ENCODE data around the gene DYDC2. TPM values are rescaled to one million over a fixed set of nuclear protein-coding genes. Genes with fewer than 3 reads are reported as not detected.
A peak's percentile ranks its signal among the peaks of the same experiment; 100 is the strongest.

Gene DYDC2
- total and polyA plus RNA-seq, 2 experiments from 2014 or later = 8.1 to 9.0 TPM

DNA sequence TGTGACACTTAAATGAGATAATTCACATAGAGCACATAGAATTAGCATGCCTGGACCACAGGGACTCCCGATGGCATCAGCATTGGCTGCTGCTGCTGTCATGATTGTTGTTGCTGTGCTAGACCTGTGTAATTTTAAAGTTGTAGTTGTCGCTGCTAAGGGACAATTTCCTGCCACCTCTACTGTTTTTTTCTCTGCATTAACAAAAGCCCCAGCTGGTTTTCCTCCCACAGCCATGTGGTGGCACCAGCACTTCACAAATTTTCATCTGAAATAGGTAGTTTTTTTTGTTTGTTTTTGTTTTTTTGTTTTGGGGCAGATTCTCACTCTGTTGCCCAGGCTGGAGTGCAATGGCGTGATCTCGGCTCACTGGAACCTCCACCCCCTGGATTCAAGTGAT lies 26.4 kb downstream of the DYDC2 start:
- Histone ChIP-seq H3K27ac (ENCODE audit: low read depth) (no peak overlapping the region), H3K4me3 (no peak overlapping the region), H3F3A (replicated peaks; ENCODE audit: low read depth) (no peaks in the 10 kb centered on the region), H3K4me2 (no peak overlapping the region), H3K9me2 (ENCODE audit: insufficient read depth) (no peaks in the 10 kb centered on the region), H4K20me1 (replicated peaks; ENCODE audit: insufficient read depth) (no peaks in the 10 kb centered on the region), H3K4me1 (ENCODE audit: insufficient read depth) (no peaks in the 10 kb centered on the region), H3K79me2 (replicated peaks; ENCODE audit: insufficient read depth) (no peaks in the 10 kb centered on the region), H3K27me3 (ENCODE audit: insufficient read depth) (no peaks in the 10 kb centered on the region), H3K36me3 (ENCODE audit: insufficient read depth) (no peaks in the 10 kb centered on the region), H2AFZ (no peak overlapping the region)
- Mint-ChIP-seq H3K27me3 (ENCODE audit: insufficient read depth, low read depth, poor library complexity) (peaks cover 2% of the 10 kb centered on the region), H3K9me3 (no peaks in the 10 kb centered on the region), H3K27ac (no peak overlapping the region; the same call in 1 of the 2 replicates), H3K36me3 (ENCODE audit: low read depth) (no peaks in the 10 kb centered on the region), H3K4me1 (peaks cover 5% of the 10 kb centered on the region; the same call in 2 of the 3 replicates), H3K4me3 (no peak overlapping the region)
- ATAC-seq (peak; percentile 52; the same call in 2 of the 3 replicates), DNase-seq (ENCODE audit: low spot score) (peak; percentile 84)
- TF ChIP-seq ZNF462 (CRISPR knock-in tag; IDR thresholded peaks at IDR 0.05) = no peak
- no peak for TF ChIP-seq NANOG (IDR thresholded peaks at IDR 0.05; ENCODE audit: borderline replicate concordance)
- TF ChIP-seq CTCF (conservative IDR thresholded peaks at IDR 0.05; ENCODE audit: low read depth in 2 of 2) = peak; percentile 79 to 86

DNA sequence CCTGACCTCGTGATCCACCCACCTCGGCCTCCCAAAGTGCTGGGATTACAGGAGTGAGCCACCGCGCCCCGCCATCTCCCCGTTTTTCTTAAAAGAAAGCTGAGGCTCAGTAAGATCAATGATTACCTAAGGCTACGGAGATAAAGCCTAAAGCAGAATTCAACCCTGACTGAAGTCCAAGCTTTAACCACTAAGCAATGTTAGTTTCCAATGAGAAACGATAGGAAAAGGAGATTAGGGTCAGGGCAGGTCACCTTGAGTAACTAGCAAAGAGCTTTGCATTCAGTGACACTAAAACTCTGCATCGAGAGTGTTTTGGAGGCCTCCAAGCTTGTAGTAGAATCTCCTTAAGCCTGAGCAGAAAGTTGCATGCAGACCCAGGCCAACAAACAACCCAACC lies 34.2 kb downstream of the DYDC2 start:
- Histone ChIP-seq H3K4me2 (no peak overlapping the region), H3K36me3 (ENCODE audit: insufficient read depth) (no peaks in the 10 kb centered on the region), H3K4me3 (no peak overlapping the region), H3K79me2 (replicated peaks; ENCODE audit: insufficient read depth) (no peaks in the 10 kb centered on the region), H3K4me1 (ENCODE audit: insufficient read depth) (no peaks in the 10 kb centered on the region), H3K27me3 (ENCODE audit: insufficient read depth) (no peaks in the 10 kb centered on the region), H3K9me2 (ENCODE audit: insufficient read depth) (no peaks in the 10 kb centered on the region), H3F3A (replicated peaks; ENCODE audit: low read depth) (no peaks in the 10 kb centered on the region), H4K20me1 (replicated peaks; ENCODE audit: insufficient read depth) (no peaks in the 10 kb centered on the region), H3K27ac (ENCODE audit: low read depth) (no peak overlapping the region), H2AFZ (no peak overlapping the region)
- Mint-ChIP-seq H3K9me3 (no peaks in the 10 kb centered on the region), H3K27me3 (ENCODE audit: insufficient read depth, low read depth, poor library complexity) (peaks cover 2% of the 10 kb centered on the region), H3K4me3 (no peak overlapping the region), H3K36me3 (ENCODE audit: low read depth) (no peaks in the 10 kb centered on the region), H3K4me1 (no peaks in the 10 kb centered on the region), H3K27ac (no peak overlapping the region)
- DNase-seq (ENCODE audit: low spot score) = no peak
- ATAC-seq = no peak
- TF ChIP-seq ZNF331 (CRISPR knock-in tag; IDR thresholded peaks at IDR 0.05; ENCODE audit: low read depth) = no peak
- no peak for TF ChIP-seq ZNF114 (CRISPR knock-in tag; IDR thresholded peaks at IDR 0.05)
- TF ChIP-seq REST (IDR thresholded peaks at IDR 0.05; ENCODE audit: unreplicated experiment) = no peak
- no peak for TF ChIP-seq NANOG (IDR thresholded peaks at IDR 0.05; ENCODE audit: borderline replicate concordance)
- no peak for TF ChIP-seq CTCF (conservative IDR thresholded peaks at IDR 0.05; ENCODE audit: low read depth in 2 of 2)
- TF ChIP-seq EZH2 (IDR thresholded peaks at IDR 0.05; ENCODE audit: low read depth, unreplicated experiment) = no peak
